ENCODE results near the gene POMGNT1. TPM values are rescaled to one million over a fixed set of nuclear protein-coding genes. Genes with fewer than 3 reads are reported as not detected.

Gene POMGNT1
- total and polyA plus RNA-seq, 7 donors, result 63.1 to 100 (median 81.1) TPM

DNA sequence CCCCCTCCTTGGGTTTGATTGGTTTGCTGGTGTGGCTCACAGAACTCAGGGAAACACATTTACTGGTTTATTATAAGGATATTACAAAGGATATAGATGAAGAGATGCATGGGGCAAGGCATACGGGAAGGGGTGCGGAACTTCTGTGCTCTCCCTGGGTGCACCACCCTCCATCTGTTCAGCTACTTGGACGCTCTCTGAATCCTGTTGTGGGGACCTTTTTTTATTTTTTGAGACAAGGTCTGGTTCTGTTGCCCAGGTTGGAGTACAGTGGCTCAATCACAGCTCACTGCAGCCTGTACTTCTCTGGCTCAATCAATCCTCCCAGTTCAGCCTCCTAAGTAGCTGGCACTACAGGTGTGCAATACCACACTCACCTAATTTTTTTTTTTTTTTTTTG lies 12.3 kb upstream of the POMGNT1 start:
- Histone ChIP-seq H3K36me3 (ENCODE audit: insufficient read depth in 1 of 2, low read depth in 1 of 2) (no peaks in the 10 kb centered on the region), H3K27ac (no peak overlapping the region), H3K9me3 (no peaks in the 10 kb centered on the region), H3K4me1 (no peaks in the 10 kb centered on the region), H3K4me3 (no peak overlapping the region), H3K27me3 (ENCODE audit: insufficient read depth in 3 of 3, low read length in 2 of 3) (no peaks in the 10 kb centered on the region)
- 86 to 91% (median 90%) methylated on average over 3 of the region's 3 CpGs for WGBS, 3 donors
- TF ChIP-seq, protein P1, sequence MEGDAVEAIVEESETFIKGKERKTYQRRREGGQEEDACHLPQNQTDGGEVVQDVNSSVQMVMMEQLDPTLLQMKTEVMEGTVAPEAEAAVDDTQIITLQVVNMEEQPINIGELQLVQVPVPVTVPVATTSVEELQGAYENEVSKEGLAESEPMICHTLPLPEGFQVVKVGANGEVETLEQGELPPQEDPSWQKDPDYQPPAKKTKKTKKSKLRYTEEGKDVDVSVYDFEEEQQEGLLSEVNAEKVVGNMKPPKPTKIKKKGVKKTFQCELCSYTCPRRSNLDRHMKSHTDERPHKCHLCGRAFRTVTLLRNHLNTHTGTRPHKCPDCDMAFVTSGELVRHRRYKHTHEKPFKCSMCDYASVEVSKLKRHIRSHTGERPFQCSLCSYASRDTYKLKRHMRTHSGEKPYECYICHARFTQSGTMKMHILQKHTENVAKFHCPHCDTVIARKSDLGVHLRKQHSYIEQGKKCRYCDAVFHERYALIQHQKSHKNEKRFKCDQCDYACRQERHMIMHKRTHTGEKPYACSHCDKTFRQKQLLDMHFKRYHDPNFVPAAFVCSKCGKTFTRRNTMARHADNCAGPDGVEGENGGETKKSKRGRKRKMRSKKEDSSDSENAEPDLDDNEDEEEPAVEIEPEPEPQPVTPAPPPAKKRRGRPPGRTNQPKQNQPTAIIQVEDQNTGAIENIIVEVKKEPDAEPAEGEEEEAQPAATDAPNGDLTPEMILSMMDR (IDR thresholded peaks at IDR 0.05), result no peak
- DNase-seq (no peak), ATAC-seq (no peak)
- intact Hi-C loops (cut with DNase I), result no loop called here

- no peak for ATAC-seq
- no peak overlapping the region for H3K4me3 ChIP-seq
- H3K36me3 ChIP-seq (ENCODE audit: insufficient read depth in 1 of 2, low read depth in 1 of 2), result no peaks in the 10 kb centered on the region
- no peak for DNase-seq
- TF ChIP-seq, protein P1 (IDR thresholded peaks at IDR 0.05), result no peak
- no peaks in the 10 kb centered on the region for H3K27me3 ChIP-seq (ENCODE audit: insufficient read depth in 3 of 3, low read length in 2 of 3)
- peaks cover 15% of the 10 kb centered on the region for H3K4me1 ChIP-seq
- no peaks in the 10 kb centered on the region for H3K9me3 ChIP-seq
- intact Hi-C loops (cut with DNase I), result no loop called here
- WGBS, 3 donors, result 84 to 87% (median 86%) methylated on average over 2 of the region's 2 CpGs
- peak overlapping the region; percentile 30 for H3K27ac ChIP-seq
These were observed 8.2 kb upstream of the POMGNT1 start for GRCh38 chr1:46206399-46206798.

DNA sequence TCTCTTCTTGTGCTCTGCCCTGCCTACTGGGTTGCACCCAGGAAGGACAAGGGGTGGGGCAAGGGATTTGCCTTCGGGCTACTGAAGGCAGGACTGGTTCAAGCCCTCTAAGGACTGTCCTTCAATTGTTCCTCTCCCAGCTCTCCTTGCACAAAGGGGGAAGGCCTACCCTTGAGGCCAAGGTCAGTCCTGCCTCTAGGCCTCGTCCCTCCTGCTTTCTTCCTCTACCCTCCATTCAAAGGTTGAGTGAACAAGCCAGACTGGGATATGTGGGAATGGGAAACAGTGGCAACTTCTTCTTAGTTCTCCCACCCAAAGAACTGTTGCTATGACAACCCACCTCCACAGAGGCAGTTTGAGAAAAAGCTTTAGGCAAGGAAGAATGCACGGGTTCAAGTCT lies 7.6 kb upstream of the POMGNT1 start:
- no peaks in the 10 kb centered on the region for H3K9me3 ChIP-seq
- H3K4me3 ChIP-seq, result no peak overlapping the region
- H3K4me1 ChIP-seq, result peaks cover 15% of the 10 kb centered on the region
- H3K27ac ChIP-seq, result peak overlapping the region; percentile 30
- peak in 1 of 2 donors; percentile 34 for DNase-seq
- TF ChIP-seq, protein P1 (IDR thresholded peaks at IDR 0.05), result no peak
- 21 to 65% (median 41%) methylated on average over 3 of the region's 3 CpGs for WGBS, 3 donors
- no peaks in the 10 kb centered on the region for H3K27me3 ChIP-seq (ENCODE audit: insufficient read depth in 3 of 3, low read length in 2 of 3)
- H3K36me3 ChIP-seq (ENCODE audit: insufficient read depth in 1 of 2, low read depth in 1 of 2), result peaks cover 0 to under 1% of the 10 kb centered on the region in 2 donors
- intact Hi-C loops (cut with DNase I), result no loop called here
- ATAC-seq, result peak in 1 of 4 donors; percentile 16

GRCh38 chr1:46205141-46205540 lies 6.9 kb upstream of the POMGNT1 start:
- Histone ChIP-seq H3K27me3 (ENCODE audit: insufficient read depth in 3 of 3, low read length in 2 of 3) (no peaks in the 10 kb centered on the region), H3K36me3 (ENCODE audit: insufficient read depth in 1 of 2, low read depth in 1 of 2) (peaks cover 0 to 6% of the 10 kb centered on the region in 2 donors), H3K4me3 (no peak overlapping the region), H3K9me3 (no peaks in the 10 kb centered on the region), H3K27ac (no peak overlapping the region), H3K4me1 (peaks cover 15% of the 10 kb centered on the region)
- intact Hi-C loops (cut with DNase I), result no loop called here
- DNase-seq (peak in 1 of 2 donors; percentile 8), ATAC-seq (no peak)
- WGBS, 3 donors, result 83 to 85% (median 83%) methylated on average over 3 of the region's 3 CpGs
- TF ChIP-seq, protein P1 (IDR thresholded peaks at IDR 0.05), result no peak

DNA sequence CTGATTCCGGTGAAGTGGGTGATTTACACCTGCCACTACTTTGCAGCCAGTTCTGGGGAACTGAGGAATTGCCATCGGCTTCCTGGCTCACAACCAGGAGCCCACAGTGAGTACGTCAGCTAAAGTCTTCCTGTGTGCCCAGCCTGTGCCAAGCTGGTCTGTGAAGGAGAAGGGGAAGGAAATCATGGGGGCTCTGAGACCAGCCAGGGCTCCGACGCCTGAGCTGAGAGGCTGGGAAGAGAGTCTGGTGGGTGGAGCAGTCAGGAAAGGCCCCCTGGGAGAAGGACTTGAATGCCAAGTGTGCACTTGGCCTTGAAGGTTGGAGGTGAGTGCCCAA lies 6.1 kb upstream of the POMGNT1 start:
- peak overlapping the region; percentile 53 for H3K27ac ChIP-seq
- intact Hi-C loops (cut with DNase I), result no loop called here
- H3K36me3 ChIP-seq (ENCODE audit: insufficient read depth in 1 of 2, low read depth in 1 of 2), result peaks cover 0 to 6% of the 10 kb centered on the region in 2 donors
- DNase-seq (peak; percentile 25 to 32), ATAC-seq (peak in 3 of 4 donors; percentile 15 to 33 (median 31))
- peaks cover 18% of the 10 kb centered on the region for H3K4me1 ChIP-seq
- peak overlapping the region; percentile 76 for H3K4me3 ChIP-seq
- TF ChIP-seq, protein P1 (IDR thresholded peaks at IDR 0.05), result no peak
- no peaks in the 10 kb centered on the region for H3K27me3 ChIP-seq (ENCODE audit: insufficient read depth in 3 of 3, low read length in 2 of 3)
- no peaks in the 10 kb centered on the region for H3K9me3 ChIP-seq
- WGBS, 3 donors, result 13 to 31% (median 17%) methylated on average over 5 of the region's 5 CpGs
